ENCODE measurements around the gene KIAA0232.

The KIAA0232 gene

DNA sequence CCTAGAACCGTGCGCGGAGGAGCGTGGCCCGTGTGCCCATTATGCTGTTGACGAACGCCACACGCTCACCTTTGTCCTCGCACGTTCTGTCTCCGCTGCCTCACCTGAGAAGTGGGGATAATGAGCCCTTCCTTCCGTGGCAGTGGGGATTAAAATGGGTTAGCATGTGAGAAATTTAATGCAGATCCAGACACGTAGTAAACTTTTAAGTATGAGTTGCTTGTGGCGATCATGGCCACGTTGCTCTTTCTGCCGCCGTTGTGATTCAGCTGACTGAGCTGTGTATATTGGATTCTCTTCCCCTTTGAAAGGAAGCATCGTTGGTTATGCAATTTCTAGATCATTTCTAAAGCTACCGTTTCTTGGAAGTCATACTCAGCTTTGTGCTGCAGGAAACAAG, 143.6 kb downstream of the KIAA0232 start:
- DNase-seq, result no peak

DNA sequence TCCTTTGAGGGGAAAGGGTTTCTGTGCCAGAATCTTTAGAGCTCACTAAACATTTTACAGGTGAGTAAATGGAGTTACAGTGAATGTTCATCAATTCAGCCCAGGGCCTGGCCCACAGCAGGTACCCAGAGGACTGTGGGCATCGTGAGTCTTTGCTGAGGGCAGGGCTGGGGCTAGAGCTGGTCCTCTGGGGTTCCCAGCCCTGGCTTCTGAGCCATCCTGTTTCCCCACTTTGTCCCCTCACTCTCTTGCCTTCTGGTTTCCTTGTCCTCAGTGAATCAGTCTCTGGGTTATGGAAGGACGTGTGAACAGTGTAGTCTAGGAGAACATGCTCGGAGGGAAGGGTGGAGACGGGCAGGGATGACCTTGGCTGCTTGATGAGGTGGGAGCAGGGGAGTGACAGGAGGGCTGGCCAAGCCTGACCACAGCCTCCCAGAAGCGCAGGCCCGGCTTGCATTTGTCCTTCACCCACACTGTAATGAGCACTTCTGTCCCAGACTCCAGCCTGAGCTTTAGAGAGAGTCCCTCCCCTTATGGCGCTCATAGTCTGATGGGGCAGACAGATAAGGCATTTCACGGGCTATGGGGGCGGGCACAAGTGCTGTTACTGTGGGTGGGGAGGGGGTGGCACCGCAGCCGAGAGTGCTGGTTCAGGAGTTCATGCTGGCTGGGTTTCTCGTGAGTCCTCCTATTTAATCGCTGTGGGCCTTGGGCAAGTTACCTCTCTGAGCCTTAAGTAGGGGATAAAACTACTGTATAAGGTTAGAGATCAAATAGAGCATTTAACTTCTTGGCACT, 144.4 kb downstream of the KIAA0232 start:
- peak; percentile 87 for DNase-seq

DNA sequence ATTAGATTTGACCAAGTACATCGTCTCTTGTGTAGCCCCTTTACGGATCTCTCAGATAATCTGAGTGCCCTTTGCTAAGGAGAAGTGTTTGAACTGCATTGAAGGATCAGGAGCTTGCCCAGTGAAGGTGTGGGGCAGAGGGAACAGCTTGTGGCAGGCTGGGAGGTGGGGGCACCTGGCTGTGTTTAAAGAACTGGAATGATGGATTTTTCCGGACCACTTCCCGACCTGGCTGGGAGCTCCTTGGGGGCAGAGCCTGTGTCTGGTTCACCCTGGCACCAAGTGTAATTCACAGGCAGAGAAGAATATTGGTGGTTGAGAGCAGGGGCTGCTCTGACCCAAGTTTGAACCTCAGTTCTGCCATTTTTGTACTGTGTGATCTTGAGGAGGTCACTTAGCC, 145.6 kb downstream of the KIAA0232 start:
- DNase-seq, result no peak

DNA sequence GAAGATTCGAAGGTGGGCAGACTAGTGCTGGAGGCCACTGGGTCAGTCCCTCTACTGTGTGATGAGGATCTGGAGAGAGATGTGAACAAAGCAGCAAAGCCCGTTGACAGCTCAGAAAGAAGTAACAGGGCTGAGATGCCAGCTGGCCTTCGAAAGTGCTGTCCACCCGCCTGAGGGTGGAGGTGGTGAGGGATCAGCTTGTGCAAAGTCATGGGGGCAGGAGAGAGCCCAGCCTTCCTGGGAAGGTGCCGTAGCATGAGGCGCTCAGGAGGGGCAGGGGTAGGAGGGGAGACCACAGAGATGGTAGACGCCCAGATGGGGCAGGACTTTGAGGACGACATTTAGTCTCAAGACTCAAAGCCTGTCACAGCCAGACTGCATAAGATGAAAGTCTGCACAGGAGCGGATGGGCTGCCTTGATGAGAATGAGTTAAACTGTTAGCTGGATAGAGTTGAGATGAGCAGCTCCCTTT, 146.8 kb downstream of the KIAA0232 start:
- DNase-seq, result no peak

DNA sequence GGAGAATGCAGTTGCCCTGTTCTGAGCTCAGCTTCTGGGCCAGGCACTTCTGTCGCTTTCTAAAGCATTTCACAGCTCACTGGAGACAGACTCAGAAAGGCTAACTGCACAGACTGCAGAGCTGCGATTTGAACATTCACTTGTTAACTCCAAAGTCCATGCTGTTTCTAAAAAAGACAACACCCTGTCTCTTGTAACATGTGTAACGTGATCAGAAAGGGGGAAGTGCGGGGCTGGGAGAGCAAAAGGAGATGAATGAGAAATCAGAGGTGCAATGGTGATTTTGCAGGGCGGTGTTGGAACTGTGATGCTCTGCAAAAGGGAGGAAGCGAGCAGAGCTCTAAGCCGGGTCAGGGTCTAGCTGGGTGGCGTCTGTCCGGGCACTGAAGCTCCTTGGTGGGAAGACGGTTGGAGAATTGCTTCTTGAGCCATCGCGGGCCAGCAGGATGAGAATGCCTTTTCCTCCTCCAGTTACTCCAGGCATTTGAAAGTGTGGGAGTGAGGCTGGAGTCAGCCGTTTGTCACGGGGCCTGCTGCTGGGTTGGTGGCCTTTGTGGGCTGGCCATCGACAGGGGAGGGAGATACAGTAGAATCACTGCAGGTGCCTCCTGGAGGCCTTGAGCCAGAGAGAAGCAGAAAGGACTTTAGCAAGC, 147.4 kb downstream of the KIAA0232 start:
- no peak for DNase-seq

DNA sequence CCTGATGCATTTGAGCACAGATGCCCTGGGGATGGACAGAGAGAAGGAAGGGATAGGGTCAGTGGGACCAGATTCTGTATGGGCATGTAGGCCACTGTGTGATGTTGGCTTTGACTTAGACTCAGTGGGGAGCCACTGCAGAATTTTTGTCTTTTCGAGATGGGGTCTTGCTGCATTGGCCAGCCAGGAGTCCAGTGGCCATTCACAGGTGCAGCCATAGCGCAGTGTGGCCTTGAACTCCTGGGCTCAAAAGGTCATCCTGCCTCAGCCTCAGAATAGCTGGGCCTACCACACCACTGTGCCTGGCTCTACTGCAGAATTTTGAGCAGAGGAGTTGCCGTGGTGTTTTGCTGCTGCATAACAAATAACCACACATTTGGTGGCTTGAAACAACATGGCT, 149.9 kb downstream of the KIAA0232 start:
- DNase-seq, result no peak

DNA sequence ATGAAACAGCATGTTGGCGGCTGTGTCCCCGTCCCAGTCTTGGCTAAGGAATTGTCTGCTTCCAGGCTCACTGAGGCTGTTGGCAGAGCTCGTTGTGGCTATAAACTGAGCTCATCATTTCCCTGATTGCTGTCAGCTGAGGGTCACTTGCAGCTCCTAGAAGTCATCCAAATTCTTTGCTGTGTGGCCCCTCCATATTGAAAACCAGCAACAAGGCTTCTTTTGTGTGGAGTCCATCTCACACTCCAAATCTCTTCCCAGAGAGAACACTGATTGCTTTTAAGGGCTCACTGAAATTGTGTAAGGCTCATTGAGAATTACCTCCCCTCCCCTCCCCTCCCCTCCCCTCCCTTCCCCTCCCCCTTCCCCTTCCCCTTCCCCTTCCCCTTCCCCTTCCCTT, 150.4 kb downstream of the KIAA0232 start:
- DNase-seq, result no peak
